Fibroblast of the aortic adventitia (primary cell): ENCODE measurements around the gene RNF151. TPM values are rescaled to one million over a fixed set of nuclear protein-coding genes. Genes with fewer than 3 reads are reported as not detected.

Experiments used
- DNase-seq: peaks from one replicate; pipeline ENCODE4 v3.0.0-alpha.2; 2010; ENCODE audit warnings: low read depth
- H3K4me3 ChIP-seq: 2 replicates; pipeline ENCODE4 v1.5.1; 2011; ENCODE audit warnings: low read depth, mild to moderate bottlenecking, control low read depth, low read length, moderate library complexity
- CTCF ChIP-seq: IDR thresholded peaks from 2 replicates; pipeline ENCODE4 v1.5.1; 2011; ENCODE audit warnings: mild to moderate bottlenecking, low read length, control low read depth, inconsistent platforms; ENCODE audit not compliant: insufficient read depth
- total RNA-seq: library from RNA; depleted of rRNA; stranded (reverse); fragments of >200 nt; gene quantifications from 2 replicates; pipeline ENCODE4 v1.2.3, GENCODE V29; 2012; ENCODE audit warnings: low replicate concordance

RNF151 gene
- total RNA-seq, 1 donor: not detected

GRCh38 chr16:1999866-2000514 lies 33.3 kb downstream of the RNF151 start:
- no peak overlapping the region for H3K4me3 ChIP-seq
- no peak for DNase-seq
- no peak for TF ChIP-seq CTCF

- no peak overlapping the region for H3K4me3 ChIP-seq
- no peak for DNase-seq
- TF ChIP-seq CTCF: no peak
Observed at GRCh38 chr16:2001035-2001434, 34.4 kb downstream of the RNF151 start.

GRCh38 chr16:2001456-2002355 lies 35.0 kb downstream of the RNF151 start:
- TF ChIP-seq CTCF: no peak
- no peak overlapping the region for H3K4me3 ChIP-seq

GRCh38 chr16:2002406-2003230 lies 36.0 kb downstream of the RNF151 start:
- no peak overlapping the region for H3K4me3 ChIP-seq
- no peak for TF ChIP-seq CTCF
- no peak for DNase-seq

More at GRCh38 chr16:2001456-2002355, 35.0 kb downstream of the RNF151 start:
- DNase-seq: no peak

- no peak overlapping the region for H3K4me3 ChIP-seq
- no peak for DNase-seq
- no peak for TF ChIP-seq CTCF
Observed at GRCh38 chr16:2003231-2003826, 36.7 kb downstream of the RNF151 start.
